HepG2 (cell line): ENCODE measurements around the gene PSMD1. TPM values are rescaled to one million over a fixed set of nuclear protein-coding genes. Genes with fewer than 3 reads are reported as not detected.

Experiments
- AFF4 ChIP-seq: sonication (generic); formaldehyde crosslinking; IDR thresholded peaks from 2 replicates; pipeline ENCODE4 v1.4.0; 2020; ENCODE audit warnings: missing genetic modification reagents
- HOXA7 ChIP-seq: sonication (generic); formaldehyde crosslinking; IDR thresholded peaks from 2 replicates; pipeline ENCODE4 v1.8.1; 2022; ENCODE audit warnings: mild to moderate bottlenecking, missing genetic modification reagents, moderate library complexity
- IRF2 ChIP-seq: IDR thresholded peaks from 2 replicates; pipeline ENCODE4 v1.6.1; 2018; ENCODE audit warnings: missing genetic modification reagents, missing compliant biosample characterization
- NFE2L2 ChIP-seq: fragments of 150-350 bp; IDR thresholded peaks from 2 replicates; pipeline ENCODE4 v1.6.1; 2014; ENCODE audit warnings: low read length
- SIX4 ChIP-seq: sonication (generic); formaldehyde crosslinking; IDR thresholded peaks from 2 replicates; pipeline ENCODE4 v1.4.0; 2020; ENCODE audit warnings: missing genetic modification reagents
- SP2 ChIP-seq: sonication (generic); formaldehyde crosslinking; IDR thresholded peaks from 2 replicates; pipeline ENCODE4 v1.5.1; 2020; ENCODE audit warnings: mild to moderate bottlenecking, missing genetic modification reagents
- SP5 ChIP-seq: IDR thresholded peaks from 2 replicates; pipeline ENCODE4 v1.6.1; 2016; ENCODE audit warnings: low read depth, borderline replicate concordance
- THRA ChIP-seq: sonication (generic); formaldehyde crosslinking; IDR thresholded peaks from 2 replicates; pipeline ENCODE4 v1.4.0; 2020; ENCODE audit warnings: missing genetic modification reagents, borderline replicate concordance
- ZBTB42 ChIP-seq: sonication (generic); formaldehyde crosslinking; IDR thresholded peaks from 2 replicates; pipeline ENCODE4 v1.5.0; 2020; ENCODE audit warnings: mild to moderate bottlenecking, missing genetic modification reagents
- ZNF264 ChIP-seq: sonication (generic); formaldehyde crosslinking; IDR thresholded peaks from 2 replicates; pipeline ENCODE4 v1.4.0; 2020; ENCODE audit warnings: missing genetic modification reagents
- ZNF674 ChIP-seq: sonication (generic); formaldehyde crosslinking; IDR thresholded peaks from 2 replicates; pipeline ENCODE4 v1.5.0; 2020; ENCODE audit warnings: low read depth, mild to moderate bottlenecking, missing genetic modification reagents
- polyA plus RNA-seq, 8 experiments: library from polyadenylated mRNA; depleted of rRNA in 3 of 8; stranded (reverse) in 7 of 8; unstranded in 1 of 8; fragments of >200 nt; fragmentation: Illumina TruSeq in 4 of 8; extraction: Trizol in 4 of 8; gene quantifications; 2 replicates each; pipeline versions ENCODE4 v1.2.1 to v1.2.3, GENCODE V29; 2011 to 2016; ENCODE audit warnings: low read depth in 4 of 8, missing spikeins in 1 of 8, mixed read lengths in 1 of 8; ENCODE audit not compliant: insufficient read depth in 1 of 8
- total RNA-seq, 5 experiments: library from RNA; depleted of rRNA; stranded (reverse); fragments of >200 nt; fragmentation: Illumina TruSeq; extraction: Trizol; gene quantifications; 2 replicates each; pipeline ENCODE4 v1.2.3, GENCODE V29; 2016; ENCODE audit warnings: low read depth in 1 of 5
- TF ChIP-seq, protein P1 (sequence below): sonication (generic); formaldehyde crosslinking; IDR thresholded peaks from 2 replicates; pipeline ENCODE4 v1.5.1; 2020; ENCODE audit warnings: mild to moderate bottlenecking, missing genetic modification reagents, moderate library complexity
- TF ChIP-seq, protein P2 (sequence below): sonication (generic); formaldehyde crosslinking; IDR thresholded peaks from 2 replicates; pipeline ENCODE4; 2020; ENCODE audit warnings: missing genetic modification reagents, mild to moderate bottlenecking, borderline replicate concordance
- TF ChIP-seq, protein P3 (sequence below): sonication (generic); formaldehyde crosslinking; IDR thresholded peaks from 2 replicates; pipeline ENCODE4 v1.5.0; 2020; ENCODE audit warnings: missing genetic modification reagents
- TF ChIP-seq, protein P4 (sequence below): sonication (generic); formaldehyde crosslinking; IDR thresholded peaks from 2 replicates; pipeline ENCODE4 v1.9.0; 2021; ENCODE audit warnings: missing genetic modification reagents, borderline replicate concordance

The PSMD1 gene
- total and polyA plus RNA-seq, 2 of the 13 experiments (the other 11 are each of a cell fraction or from before 2014, with no cell fraction given) = 136 to 191 TPM

GRCh38 chr2:231047274-231047922 is 9.3 kb upstream of the PSMD1 start (continued):
- TF ChIP-seq, protein P1, sequence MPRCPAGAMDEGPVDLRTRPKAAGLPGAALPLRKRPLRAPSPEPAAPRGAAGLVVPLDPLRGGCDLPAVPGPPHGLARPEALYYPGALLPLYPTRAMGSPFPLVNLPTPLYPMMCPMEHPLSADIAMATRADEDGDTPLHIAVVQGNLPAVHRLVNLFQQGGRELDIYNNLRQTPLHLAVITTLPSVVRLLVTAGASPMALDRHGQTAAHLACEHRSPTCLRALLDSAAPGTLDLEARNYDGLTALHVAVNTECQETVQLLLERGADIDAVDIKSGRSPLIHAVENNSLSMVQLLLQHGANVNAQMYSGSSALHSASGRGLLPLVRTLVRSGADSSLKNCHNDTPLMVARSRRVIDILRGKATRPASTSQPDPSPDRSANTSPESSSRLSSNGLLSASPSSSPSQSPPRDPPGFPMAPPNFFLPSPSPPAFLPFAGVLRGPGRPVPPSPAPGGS (CRISPR knock-in tag) = peak; percentile 68; the same call in 1 of the 2 replicates
- TF ChIP-seq AFF4 (CRISPR knock-in tag) (0 out of 2 replicates have a peak, but pooled peaks have one; percentile 18), HOXA7 (no peak), THRA (peak; percentile 94), SP5 (no peak), SP2 (CRISPR knock-in tag) (no peak), ZNF674 (no peak), ZBTB42 (CRISPR knock-in tag) (no peak), IRF2 (CRISPR knock-in tag) (peak; percentile 13; the same call in 1 of the 2 replicates), SIX4 (no peak), NFE2L2 (no peak), ZNF264 (no peak; the same call in 1 of the 2 replicates)
- TF ChIP-seq, protein P2, sequence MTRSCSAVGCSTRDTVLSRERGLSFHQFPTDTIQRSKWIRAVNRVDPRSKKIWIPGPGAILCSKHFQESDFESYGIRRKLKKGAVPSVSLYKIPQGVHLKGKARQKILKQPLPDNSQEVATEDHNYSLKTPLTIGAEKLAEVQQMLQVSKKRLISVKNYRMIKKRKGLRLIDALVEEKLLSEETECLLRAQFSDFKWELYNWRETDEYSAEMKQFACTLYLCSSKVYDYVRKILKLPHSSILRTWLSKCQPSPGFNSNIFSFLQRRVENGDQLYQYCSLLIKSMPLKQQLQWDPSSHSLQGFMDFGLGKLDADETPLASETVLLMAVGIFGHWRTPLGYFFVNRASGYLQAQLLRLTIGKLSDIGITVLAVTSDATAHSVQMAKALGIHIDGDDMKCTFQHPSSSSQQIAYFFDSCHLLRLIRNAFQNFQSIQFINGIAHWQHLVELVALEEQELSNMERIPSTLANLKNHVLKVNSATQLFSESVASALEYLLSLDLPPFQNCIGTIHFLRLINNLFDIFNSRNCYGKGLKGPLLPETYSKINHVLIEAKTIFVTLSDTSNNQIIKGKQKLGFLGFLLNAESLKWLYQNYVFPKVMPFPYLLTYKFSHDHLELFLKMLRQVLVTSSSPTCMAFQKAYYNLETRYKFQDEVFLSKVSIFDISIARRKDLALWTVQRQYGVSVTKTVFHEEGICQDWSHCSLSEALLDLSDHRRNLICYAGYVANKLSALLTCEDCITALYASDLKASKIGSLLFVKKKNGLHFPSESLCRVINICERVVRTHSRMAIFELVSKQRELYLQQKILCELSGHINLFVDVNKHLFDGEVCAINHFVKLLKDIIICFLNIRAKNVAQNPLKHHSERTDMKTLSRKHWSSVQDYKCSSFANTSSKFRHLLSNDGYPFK (CRISPR knock-in tag) = peak; percentile 26; the same call in 1 of the 2 replicates
- TF ChIP-seq, protein P3, sequence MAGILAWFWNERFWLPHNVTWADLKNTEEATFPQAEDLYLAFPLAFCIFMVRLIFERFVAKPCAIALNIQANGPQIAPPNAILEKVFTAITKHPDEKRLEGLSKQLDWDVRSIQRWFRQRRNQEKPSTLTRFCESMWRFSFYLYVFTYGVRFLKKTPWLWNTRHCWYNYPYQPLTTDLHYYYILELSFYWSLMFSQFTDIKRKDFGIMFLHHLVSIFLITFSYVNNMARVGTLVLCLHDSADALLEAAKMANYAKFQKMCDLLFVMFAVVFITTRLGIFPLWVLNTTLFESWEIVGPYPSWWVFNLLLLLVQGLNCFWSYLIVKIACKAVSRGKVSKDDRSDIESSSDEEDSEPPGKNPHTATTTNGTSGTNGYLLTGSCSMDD (CRISPR knock-in tag) = 0 out of 2 replicates have a peak, but pooled peaks have one; percentile 50
- TF ChIP-seq, protein P4, sequence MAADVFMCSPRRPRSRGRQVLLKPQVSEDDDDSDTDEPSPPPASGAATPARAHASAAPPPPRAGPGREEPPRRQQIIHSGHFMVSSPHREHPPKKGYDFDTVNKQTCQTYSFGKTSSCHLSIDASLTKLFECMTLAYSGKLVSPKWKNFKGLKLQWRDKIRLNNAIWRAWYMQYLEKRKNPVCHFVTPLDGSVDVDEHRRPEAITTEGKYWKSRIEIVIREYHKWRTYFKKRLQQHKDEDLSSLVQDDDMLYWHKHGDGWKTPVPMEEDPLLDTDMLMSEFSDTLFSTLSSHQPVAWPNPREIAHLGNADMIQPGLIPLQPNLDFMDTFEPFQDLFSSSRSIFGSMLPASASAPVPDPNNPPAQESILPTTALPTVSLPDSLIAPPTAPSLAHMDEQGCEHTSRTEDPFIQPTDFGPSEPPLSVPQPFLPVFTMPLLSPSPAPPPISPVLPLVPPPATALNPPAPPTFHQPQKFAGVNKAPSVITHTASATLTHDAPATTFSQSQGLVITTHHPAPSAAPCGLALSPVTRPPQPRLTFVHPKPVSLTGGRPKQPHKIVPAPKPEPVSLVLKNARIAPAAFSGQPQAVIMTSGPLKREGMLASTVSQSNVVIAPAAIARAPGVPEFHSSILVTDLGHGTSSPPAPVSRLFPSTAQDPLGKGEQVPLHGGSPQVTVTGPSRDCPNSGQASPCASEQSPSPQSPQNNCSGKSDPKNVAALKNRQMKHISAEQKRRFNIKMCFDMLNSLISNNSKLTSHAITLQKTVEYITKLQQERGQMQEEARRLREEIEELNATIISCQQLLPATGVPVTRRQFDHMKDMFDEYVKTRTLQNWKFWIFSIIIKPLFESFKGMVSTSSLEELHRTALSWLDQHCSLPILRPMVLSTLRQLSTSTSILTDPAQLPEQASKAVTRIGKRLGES = no peak
